Measurements from ENCODE around the gene RSRC2. TPM values are rescaled to one million over a fixed set of nuclear protein-coding genes. Genes with fewer than 3 reads are reported as not detected.

Gene RSRC2
- total RNA-seq, 1 donor from 2014 or later: 101 TPM

Other genes with a start within 250 kb of the RSRC2 start
- 64.1 and 71.9 TPM in 2 replicates for gene CLIP1, start 104.3 kb downstream of the RSRC2 start, total RNA-seq
- gene ZCCHC8, start 26.0 kb downstream of the RSRC2 start, total RNA-seq: 42.5 and 48.4 TPM in 2 replicates
- 122 and 126 TPM in 2 replicates for gene KNTC1, start 313 bp upstream of the RSRC2 start, total RNA-seq
- 0.52 and 0.61 TPM in 2 replicates for gene HCAR2, start 176.4 kb upstream of the RSRC2 start, total RNA-seq
- gene HCAR3, start 189.9 kb upstream of the RSRC2 start, total RNA-seq: 0.62 and 0.66 TPM in 2 replicates
- gene HCAR1, start 203.9 kb upstream of the RSRC2 start, total RNA-seq: 7.6 and 8.6 TPM in 2 replicates
- 87.6 and 88.7 TPM in 2 replicates for gene DENR, start 225.9 kb upstream of the RSRC2 start, total RNA-seq
- 0.93 and 1.3 TPM in 2 replicates for gene CCDC62, start 247.6 kb upstream of the RSRC2 start, total RNA-seq

Measured in activated T-helper 1 cell treated with anti-CD3 and anti-CD28 coated beads, Interleukin-12 subunit alpha, Interleukin-12 subunit beta, Interleukin-2, Interleukin-4 antibody, amounts not matched to agents 30 ng/mL and 10 ng/mL and 1 ng/mL, durations not matched to agents 14 hours and 24 hours and 36 hours (primary cell).